ENCODE measurements around the gene EGFR.
A peak's percentile ranks its signal among the peaks of the same experiment; 100 is the strongest.

EGFR gene

DNA sequence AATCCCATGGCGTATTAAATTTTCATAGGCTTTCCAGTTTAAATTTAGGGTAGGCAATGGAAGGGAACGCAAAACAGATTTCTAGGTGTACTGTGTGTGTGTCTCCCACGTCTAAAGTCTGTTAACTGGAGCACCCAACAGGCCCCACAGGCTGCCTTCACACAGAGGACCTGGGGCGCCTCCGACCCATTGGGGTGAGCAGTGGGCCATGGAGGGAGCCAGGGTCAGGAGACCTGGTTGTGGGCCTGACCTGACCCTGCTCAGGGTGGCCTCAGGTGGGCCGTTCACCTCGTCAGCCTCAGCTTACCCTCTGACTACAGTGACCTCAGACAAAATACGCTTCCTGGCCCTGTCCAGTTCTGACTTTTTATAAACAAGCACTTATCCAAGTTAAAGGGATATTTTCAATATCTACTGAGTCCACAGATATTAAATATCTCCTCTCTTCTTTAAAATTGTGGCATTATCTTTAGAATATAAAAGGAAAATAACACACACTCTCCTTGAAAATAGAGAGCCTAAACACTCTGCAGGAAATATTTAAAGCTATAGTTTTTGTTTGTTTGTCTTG, 159.6 kb downstream of the EGFR start:
- DNase-seq, result no peak

DNA sequence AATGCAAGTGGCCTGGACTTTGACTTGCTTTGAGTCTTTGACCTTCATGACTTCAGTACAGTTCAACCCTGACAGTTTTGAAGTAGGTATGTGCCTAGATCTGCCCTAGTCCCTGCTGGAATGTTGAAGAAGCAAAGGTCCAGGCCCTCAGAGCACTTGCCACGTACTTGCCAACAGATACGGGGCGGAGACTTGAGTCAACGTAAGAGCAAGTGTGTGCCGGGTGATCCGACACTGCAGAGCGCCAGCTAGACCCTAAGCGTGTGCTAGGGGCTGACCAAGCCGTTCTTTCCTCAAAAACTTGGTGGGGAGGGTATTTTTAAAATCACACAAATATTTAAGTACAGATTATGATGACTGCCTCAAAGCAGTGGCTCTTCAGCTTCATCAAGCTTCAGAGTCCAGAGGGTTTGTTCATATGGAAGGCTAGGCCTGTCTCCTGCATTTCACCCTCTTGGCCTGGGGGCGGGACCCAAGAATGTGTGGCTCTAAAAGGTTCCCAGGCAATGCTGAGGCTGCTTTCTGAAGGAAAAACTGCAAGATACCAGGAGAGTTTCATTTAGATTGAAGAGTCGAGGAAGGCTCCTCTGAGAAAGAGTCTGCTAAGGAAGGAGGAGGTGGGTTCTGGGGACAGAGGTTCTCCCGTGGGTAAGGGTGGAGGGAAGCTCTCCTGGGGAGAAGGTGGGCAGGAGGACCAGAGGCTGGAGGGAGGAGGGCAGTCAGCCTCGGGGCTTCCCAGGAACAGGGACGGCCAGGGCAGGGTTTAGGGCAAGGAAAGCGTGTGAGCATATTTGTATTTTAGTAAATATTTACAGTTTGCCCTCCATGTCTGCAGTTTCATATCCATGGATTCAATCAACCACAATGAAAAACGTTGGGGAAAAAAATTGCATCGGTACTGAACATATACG, 160.3 kb downstream of the EGFR start:
- no peak for DNase-seq

- peak in 1 of 2 experiments; percentile 18 for DNase-seq
Measured at GRCh38 chr7:55179931-55180682, 161.3 kb downstream of the EGFR start.

- DNase-seq, result no peak
Measured at GRCh38 chr7:55180963-55181542, 162.2 kb downstream of the EGFR start.

DNA sequence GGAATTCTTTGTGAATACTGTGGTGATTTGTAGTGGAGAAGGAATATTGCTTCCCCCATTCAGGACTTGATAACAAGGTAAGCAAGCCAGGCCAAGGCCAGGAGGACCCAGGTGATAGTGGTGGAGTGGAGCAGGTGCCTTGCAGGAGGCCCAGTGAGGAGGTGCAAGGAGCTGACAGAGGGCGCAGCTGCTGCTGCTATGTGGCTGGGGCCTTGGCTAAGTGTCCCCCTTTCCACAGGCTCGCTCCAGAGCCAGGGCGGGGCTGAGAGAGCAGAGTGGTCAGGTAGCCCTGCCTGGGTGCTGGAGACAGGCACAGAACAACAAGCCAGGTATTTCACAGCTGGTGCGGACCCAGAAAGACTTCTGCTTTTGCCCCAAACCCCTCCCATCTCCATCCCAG, 162.9 kb downstream of the EGFR start:
- DNase-seq, result no peak

- no peak for DNase-seq
Measured at GRCh38 chr7:55183897-55184296, 165.1 kb downstream of the EGFR start.

DNA sequence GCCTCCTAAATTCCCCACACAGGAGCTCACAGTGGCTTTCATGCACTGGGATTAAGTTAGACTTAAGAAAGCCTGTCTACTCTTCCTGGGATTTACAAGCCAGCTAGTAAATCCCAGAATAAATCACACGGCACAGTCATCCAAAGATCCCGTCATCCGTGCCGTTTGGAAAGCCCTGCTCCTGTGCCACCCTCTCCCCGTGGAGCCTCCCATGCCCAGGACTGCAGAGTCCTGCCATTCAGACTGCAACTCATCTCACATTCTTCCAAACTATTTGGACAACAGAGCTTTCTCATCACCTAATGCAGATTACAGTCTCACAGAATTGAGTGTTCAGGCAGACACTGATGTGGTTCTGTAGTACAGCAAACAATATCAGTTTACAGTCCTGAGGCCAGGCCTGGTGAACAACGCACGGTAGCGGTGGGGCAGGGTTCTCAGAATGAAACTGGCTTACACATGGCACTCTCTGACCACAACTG, 166.5 kb downstream of the EGFR start:
- DNase-seq, result no peak

DNA sequence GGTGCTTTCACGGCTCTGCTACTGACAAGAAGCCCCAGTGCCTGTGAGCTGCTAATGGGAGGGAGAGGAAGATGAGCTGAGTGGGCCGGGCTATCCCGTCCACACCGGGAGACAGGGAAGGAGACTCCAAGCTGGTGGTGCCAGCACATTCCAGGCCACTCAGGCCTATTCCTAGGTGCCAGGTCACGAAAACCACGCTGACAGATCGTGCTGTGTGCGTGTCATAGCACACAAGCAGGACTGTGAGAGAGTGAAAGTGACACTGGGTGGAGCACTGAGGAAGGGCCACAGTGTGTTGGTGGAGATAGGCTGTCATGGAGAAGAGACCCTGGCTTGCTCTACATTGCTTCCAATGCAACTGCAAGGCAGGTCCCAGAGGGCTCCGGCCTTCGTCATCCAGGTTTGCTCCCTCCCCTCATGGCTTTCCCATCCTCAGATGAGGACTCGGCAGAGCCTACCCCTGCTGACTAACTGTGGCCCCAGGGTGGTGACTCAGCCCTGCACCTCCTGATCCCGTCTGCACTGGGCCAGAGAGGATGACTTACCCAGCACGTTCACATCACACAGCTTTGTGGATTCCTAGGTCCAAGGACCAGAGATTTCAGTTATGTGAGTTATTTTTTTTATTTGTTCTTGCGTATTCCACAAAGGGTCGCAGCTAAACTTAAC, 167.3 kb downstream of the EGFR start:
- DNase-seq, result no peak

DNA sequence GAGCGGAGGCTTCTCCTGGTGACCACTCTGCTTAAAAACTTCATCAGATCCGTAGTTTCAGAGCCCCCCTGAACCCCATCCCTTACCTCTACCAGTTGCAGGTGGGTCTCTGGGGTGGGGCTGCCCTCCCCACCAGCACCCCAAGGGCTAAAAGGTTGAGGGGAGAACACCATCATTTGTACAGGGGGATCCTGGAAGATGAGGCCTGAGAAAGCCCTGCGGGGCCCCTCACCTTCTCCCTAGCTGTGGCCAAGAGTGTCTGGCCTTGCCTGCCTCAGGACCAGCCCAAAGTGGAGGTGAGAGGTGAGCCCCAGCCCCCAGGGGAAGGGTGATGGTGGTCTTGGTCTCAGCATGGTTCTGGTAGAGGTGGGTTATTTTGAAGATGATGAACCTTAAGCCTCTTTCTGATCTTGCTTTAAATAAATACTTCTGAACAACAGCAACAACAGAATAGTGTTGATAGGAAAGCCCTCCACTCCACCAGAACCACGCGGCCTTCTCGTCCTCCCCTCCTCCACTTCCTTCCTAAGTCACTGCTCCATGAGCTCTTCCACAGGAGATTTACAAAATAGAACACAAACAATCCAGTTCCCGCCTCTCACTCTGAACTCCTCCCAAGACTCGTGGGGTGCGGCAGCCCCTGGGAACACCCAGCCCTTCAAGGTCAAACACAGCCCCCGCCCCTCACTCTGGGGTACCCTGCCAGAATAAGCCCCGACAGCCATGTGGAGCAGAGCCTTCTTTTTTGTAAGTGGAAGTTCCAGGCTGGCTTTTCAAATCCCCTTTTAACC, 169.1 kb downstream of the EGFR start:
- no peak for DNase-seq

- no peak for DNase-seq
Measured at GRCh38 chr7:55188590-55189138, 169.8 kb downstream of the EGFR start.

GRCh38 chr7:55189146-55189766, 170.4 kb downstream of the EGFR start:
- no peak for DNase-seq

GRCh38 chr7:55189878-55190436, 171.1 kb downstream of the EGFR start:
- no peak for DNase-seq

- no peak for DNase-seq
Measured at GRCh38 chr7:55190511-55191160, 171.8 kb downstream of the EGFR start.

DNA sequence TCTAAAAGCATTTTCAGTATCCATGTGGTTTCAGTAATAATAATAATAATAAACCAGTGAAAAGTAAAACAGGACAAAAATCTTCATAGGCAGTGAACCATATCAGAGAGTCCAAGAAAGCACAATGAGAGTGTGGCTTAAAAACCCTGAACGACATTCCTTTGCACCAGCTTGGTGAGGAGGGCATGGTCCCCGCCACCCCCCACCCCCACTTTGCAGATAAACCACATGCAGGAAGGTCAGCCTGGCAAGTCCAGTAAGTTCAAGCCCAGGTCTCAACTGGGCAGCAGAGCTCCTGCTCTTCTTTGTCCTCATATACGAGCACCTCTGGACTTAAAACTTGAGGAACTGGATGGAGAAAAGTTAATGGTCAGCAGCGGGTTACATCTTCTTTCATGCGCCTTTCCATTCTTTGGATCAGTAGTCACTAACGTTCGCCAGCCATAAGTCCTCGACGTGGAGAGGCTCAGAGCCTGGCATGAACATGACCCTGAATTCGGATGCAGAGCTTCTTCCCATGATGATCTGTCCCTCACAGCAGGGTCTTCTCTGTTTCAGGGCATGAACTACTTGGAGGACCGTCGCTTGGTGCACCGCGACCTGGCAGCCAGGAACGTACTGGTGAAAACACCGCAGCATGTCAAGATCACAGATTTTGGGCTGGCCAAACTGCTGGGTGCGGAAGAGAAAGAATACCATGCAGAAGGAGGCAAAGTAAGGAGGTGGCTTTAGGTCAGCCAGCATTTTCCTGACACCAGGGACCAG, 172.5 kb downstream of the EGFR start:
- DNase-seq, result no peak

GRCh38 chr7:55191926-55192692, 173.3 kb downstream of the EGFR start:
- no peak for DNase-seq

DNA sequence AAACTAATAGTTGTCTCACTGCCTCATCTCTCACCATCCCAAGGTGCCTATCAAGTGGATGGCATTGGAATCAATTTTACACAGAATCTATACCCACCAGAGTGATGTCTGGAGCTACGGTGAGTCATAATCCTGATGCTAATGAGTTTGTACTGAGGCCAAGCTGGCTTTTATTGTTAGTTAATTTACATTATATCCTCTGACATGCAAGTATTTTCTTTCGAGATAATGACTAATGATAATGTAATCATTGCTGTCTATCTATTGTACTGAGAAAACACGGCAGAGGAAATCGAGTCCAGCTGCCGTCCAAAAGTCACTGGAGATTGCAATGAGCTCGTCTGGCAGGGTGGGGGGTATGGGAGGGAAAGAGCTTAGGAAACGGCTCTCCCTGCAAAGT, 173.9 kb downstream of the EGFR start:
- DNase-seq, result no peak

- no peak for DNase-seq
Measured at GRCh38 chr7:55193245-55193644, 174.4 kb downstream of the EGFR start.

DNA sequence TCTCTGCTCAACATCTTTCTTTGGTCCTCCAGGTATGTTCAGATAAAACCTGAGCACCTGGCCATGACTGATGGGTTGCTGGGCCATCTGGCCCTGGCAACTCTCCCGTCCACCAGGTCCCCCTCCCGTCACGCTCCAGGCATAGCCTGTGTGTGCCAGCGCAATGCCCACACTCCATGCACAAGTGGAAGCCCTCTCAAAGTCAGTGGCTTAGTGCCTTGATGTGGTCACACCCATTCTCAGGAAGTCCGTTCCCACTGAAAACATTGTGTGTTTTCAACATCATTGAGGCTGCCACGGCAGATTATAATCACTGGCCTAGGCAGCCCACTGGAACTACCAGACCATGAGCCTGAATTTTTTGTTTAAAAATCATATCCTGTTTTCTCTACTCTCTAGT, 175.7 kb downstream of the EGFR start:
- no peak for DNase-seq

Measured in NCI-H446 (cell line).